ENCODE data around the gene DARS2.
"Not testable (repeated sequence)": the region's sequence is repeated elsewhere in the genome, so short reads cannot be mapped to it uniquely, and the experiment has no call there.

Gene DARS2

DNA sequence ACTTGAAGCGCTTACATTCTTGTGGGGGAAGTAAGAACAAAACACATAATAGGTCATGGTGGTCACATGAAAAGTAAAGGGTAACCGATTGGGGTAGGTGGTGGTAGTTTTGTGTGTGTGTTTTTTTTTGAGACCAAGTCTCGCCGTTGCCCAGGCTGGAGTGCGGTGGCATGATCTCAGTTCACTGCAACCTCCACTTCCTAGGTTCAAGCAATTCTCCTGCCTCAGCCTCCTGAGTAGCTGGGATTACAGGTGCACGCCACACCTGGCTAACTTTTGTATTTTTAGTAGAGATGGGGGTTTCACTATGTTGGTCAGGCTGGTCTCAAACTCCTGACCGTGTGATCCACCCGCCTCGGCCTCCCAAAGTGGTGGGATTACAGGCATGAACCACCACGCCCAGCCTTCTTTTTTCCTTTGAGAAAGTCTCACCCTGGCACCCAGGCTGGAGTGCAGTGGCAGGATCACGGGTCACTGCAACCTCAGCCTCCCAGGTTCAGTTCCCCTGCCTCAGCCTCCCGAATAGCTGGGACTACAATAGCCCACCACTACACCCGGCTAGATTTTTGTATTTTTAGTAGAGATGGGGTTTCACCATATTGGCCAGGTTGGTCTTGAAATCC, 37.8 kb downstream of the DARS2 start:
- DNase-seq: not testable (repeated sequence)

DNA sequence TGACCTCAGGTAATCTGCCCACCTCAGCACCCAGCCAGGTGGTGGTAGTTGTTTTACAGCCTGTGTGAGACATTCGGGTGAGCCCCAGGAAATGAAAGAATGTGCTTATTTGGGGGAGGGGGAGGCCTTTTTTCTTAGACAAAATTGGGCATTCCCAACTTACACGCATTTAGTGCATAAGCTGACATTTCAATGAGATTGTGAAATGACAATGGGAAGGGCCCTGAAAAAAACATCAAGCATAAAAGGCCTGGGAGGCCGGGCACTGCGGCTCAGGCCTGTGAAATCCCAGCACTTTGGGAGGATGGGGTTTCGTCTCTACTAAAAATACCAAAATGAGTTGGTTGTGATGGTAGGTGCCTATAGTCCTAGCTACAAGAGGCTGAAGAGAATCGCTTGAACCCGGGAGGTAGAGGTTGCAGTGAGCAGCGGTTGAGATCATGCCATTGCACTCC, 38.3 kb downstream of the DARS2 start:
- no peak for DNase-seq

DNA sequence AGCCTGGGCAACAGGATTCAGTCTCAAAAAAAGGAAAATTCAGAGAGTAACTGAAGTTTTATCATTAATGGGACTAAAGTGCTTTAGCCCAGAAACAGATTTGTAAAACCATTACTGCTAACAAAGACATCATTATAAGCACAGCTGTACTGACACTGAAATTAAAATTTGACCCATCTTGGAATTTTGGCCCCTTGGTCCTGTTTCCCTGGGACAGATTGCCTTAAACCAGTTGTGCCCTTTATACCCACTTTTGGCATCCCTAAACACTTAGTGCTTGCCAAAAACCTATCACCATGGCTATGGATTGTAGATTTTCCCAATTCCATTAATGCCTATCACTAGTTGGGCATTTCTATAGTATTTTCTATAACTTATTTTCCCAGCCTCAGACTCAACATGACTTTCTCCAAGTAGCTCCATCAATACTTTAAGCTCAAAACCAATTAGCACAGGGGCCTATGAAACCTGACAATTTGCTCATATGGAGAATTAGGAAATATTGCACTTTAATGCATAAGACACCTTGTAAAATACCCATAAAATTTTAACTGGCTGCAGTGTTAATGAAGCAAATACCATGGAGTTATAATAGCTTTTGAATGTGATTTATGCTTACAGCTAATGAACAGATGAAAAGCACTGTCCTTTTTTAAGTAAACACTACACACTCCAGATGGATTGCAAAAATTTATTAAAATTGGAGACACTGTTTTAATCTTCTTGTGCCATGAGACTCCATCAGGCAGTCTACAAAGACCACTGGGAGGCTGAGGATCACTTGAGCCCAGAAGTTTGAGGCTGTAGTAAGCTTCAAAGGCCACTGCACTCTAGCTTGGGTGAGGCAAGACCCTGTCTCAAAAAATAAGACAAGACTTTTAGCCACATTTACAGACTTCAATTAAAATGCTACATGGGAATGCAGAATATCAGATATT, 39.0 kb downstream of the DARS2 start:
- DNase-seq: no peak

DNA sequence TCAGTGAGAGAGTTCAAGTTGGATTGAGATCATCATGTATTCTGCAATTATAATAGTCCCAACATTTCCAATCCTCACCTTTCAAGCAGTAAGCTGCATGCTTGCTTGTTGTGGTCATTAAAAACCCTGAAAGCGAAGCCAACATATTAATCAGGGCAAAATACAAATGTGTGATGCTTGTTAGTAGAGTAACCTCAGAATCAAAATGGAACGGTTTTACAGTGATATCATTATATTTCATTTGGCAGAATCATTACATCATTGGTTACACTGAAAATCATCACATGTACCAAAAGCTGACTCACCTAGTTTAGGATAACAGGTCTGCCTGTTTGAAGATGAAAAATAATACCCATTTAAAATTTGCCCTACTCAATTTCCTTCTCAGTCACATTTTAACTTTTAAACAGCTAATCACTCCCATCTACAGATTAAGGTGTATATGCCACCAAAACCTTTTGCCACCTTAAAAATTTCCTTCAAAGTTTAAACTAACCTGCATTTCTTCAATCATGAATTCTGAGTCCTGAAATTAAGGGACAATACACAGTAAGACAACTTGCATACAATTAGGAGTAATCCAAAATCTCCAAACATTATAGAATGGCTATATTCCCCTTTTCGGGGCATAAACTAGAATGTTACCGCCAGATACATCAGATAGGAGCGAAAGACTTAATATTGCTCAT, 39.9 kb downstream of the DARS2 start:
- DNase-seq: no peak

DNA sequence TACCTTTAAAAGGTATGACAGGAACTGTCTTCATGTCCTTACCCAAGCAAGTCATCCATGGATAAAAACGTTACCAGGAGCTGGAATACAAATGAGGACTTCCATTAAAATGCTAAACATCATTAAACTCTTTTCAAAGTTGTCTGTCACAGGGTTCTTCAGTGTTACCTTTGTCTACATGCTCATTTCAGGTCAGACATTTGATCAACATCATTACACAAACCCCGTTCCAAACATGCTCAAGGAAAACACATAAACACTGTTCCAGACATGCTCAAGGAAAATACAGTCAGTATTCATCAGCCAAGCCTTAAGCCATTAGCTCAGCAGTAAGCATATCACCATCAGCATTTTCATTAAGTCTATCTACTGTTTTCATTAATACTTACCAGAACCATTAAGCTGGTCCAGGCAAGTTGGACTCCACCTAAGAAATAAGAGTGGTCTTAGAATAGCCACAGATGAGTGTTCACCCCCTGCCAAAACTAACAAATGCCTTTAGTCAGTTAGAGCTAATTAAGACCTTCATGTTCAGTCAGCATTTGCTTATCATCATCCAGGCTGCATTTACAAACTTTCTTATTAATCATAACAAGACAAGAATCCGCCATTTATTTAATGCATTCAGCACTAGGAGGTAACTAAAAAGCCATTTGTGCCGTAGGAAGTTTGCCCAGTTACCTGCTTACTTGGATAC, 41.1 kb downstream of the DARS2 start:
- no peak for DNase-seq

DNA sequence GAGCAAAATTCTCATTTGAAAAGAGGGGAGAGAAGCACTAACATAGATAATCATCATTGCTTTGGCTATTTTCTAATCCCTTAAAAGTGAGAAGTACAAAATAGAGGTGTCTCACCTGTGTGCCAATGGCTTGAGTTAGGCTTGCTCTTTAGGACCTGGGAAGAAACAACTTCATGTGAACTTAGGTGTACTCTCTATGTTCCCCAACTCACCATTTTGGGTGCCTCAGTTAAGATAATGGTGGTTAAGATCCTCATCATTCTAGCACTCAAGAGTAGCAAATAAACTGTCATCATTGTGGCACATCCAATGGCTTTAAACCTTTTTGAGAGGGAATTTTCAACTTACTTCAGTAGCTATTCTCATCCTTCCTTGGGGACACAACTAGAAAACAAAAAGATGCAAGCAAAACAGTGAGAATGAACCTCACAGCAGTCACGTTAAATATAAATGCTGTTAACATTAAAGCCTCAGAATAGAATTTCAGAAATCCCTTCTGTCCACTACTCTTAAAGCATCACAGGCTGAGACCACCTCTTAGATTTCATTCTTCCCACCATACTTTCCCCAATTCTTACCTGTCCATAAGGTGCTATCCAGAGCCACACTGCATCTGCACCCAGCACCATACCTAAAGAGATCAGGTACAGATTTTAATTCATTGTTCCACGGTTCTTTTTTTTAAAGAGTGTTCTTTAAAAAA, 42.1 kb downstream of the DARS2 start:
- no peak for DNase-seq

DNA sequence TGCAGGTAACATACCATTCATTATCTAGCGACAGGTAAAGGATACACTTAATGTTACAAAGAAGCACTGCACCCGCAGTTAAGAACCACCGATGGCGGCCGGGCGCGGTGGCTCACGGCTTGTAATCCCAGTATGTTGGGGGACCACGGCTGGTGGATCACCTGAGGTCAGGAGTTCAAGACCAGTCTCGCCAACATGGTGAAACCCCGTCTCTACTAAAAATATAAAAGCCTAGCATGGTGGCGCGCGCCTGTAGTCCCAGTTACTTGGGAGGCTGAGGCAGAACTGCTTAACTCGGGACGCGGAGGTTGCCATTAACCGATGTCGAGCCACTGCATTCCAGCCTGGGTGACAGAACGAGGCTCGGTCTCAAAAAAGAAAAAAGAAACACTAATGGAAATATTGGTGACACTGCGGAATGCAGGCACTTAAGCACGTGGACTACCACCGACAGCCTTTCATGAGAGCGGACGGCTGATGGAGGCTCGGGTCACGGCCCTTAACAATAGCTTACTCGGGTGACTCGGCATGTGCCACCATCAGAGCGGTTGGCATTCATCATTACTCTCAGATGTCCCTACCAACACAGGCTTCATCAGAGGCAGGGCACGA, 42.8 kb downstream of the DARS2 start:
- DNase-seq: no peak

DNA sequence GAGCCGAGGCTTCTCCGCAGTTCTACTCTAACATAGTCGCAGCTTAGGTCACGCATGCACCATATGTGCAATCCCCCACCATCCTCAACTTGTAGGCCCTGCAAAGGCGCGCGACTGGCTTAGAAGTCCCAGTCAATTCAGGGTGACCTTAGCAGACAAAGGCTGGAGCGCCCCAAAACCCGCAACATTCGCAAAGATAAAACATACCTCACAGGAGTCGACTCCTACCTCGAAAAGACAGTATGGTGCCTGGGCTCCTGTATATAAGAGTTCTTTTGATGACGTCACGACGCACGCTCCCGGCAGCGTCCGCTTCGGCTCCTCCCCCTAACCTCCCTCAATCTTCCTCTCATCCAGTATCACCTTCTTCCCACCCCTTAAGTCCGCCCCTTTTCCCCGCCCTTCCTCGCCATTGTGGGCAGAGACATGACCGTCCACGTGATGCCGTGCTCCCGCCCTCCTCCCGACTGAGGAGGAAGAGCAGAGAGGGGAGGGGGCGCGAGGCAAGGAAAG, 43.3 kb downstream of the DARS2 start, which contains the start of gene GAS5:
Gene GAS5 (minus strand): TSS at position 237 of the 513 bp plus-strand sequence.
- DNase-seq: peak; percentile 99

DNA sequence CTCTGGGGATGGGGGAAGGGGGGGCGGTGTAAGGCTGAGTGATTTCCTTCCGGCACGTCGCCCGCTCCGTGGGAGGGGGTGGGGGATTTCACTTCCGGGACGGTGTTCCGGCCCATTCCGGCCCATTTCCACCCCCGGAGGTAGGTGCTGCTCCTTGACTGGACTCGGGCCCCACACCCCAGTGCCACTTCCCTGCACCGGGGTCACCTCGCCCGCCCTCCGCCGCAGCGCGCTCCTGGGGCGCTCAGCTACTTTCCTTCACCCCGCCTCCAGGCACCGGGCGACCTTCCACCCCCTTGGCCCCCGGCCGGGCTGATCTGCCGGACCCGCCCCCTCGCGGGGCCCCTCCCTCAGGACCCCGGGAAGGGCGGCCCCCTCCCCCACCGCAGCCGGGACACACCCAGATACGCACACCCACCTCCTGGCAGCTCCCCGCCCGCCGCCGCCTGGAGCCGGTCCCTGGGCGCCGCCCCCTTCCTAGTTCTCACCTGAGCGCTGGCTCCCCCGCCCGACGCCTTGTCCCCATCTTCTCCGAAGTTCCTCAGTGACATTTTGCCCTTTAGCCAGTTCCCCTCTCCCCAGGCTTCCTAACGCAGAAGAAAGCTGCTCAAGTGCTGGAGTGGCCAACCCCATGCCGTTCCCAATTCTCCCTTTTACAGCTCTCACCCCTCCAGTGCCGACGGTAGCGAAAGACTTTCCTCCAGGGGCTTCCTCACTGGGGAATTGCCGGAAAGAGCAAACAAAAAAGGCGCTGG, 44.0 kb downstream of the DARS2 start, which contains the start of gene ZBTB37:
Gene ZBTB37 (plus strand): TSS at position 115 of the 755 bp plus-strand sequence. CDS start 1,846 bp downstream, outside the sequence.
- DNase-seq: peak; percentile 94

DNA sequence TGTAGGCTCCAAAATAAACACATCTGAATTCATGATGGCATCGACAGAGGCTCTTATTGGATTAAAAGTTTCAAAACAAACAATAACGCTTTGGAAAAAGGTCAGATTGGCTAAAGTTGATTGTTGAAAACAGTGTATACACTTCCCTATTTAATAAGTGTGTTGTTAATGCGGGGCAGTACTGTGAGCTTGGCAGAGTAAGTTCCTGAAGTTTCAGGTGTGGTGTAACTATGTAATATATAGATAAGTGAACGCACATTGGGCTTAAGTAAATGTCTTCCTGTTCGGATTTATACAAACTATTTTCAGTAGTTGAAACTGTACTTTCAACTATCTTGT, 44.5 kb downstream of the DARS2 start:
- no peak for DNase-seq

DNA sequence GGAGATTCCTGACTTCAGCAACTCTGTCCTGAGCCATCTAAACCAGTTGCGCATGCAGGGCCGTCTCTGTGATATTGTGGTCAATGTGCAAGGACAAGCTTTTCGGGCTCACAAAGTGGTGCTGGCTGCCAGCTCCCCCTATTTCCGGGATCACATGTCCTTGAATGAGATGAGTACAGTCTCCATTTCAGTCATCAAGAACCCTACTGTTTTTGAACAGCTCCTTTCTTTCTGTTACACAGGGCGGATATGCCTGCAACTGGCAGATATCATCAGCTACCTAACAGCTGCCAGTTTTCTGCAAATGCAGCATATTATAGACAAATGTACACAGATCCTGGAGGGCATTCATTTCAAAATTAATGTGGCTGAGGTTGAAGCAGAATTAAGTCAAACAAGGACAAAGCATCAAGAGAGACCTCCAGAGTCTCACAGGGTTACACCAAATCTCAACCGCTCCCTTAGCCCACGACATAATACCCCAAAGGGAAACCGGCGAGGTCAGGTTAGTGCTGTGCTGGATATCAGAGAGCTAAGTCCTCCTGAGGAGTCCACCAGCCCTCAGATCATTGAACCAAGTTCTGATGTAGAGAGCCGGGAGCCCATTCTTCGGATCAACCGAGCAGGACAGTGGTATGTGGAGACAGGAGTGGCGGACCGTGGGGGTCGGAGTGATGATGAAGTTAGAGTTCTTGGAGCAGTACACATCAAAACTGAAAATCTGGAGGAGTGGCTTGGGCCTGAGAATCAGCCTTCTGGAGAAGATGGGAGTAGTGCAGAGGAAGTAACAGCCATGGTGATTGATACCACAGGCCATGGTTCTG, 46.0 kb downstream of the DARS2 start:
- DNase-seq: peak; percentile 51

DNA sequence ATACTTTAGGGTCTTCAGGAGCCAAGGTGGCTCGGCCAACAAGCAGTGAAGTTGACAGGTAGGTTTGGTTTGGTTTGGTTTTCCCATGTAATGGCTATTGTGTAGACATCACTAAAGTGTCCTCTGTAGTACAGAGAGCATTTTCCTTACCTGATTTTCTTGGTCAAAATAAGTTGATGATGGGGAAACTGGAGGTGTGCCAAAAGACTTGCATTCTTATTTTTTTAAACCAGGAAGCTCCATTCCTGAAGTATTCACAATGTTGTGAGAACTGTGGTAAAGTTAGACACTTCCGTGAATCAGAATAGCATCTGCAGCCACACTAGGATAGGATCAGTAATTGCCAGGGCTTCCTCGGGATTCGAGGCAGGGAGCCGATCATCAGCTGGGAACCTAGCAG, 46.6 kb downstream of the DARS2 start:
- no peak for DNase-seq

DNA sequence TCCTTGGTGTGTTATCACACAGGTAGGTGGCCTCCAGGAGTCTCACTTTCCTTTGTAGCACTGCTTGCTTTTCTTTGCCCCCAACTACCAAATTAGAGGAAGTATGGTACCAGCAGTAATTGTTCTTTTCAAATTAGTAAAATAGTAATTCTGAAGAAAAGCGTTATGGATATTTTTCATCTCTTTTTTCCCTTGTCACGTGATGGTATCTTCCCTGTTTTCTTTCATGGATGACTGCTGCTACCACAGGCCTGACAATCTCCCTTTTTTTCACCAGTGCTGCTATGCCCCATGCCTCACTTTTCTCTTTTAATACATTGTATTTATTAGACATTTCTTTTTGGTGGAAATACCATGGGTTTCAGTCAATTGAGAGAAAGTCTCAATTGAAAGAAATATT, 47.0 kb downstream of the DARS2 start:
- no peak for DNase-seq

DNA sequence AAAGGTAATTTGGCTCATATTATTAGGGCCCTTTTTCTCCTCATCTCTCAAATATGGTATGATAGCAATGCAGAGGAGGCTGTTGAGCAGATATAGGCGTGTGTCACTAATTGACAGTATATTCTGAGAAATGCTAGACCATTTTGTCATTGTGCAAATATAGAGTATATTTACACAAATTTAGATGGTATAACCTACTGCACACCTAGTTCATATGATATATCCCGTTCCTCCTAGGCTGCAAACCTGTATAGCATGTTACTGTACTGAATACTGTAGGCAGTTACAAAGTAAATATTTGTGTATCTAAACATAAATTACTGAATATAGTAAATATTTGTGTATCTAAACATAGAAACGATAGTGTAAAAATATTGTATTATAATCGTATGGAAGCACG, 52.3 kb downstream of the DARS2 start:
- DNase-seq: no peak

DNA sequence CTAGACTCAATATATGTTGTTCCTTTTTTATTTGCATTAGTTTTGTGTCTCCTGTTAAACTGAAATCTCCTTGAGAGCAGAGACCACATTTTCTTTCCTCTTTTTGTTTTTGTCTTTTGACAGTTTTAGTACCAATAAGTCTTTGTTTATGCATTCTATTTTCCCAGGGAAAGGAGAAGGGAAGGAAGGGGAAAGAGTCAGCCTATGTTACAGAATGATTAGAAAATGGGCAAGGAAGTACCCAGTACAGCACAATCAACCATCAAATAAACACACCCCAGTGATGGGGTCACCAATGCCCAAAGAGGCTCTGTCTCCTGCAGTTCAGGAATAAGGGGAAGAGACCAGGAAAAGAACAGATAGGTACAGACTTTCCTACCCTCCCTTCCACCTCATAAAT, 53.8 kb downstream of the DARS2 start:
- DNase-seq: no peak

DNA sequence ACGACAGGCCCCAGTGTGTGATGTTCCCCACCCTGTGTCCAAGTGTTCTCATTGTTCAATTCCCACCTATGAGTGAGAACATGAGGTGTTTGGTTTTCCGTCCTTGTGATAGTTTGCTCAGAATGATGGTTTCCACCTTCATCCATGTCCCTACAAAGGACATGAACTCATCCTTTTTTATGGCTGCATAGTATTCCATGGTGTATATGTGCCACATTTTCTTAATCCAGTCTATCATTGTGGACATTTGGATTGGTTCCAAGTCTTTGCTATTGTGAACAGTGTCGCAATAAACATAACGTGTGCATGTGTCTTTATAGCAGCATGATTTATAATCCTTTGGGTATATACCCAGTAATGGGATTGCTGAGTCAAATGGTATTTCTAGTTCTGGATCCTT, 56.6 kb downstream of the DARS2 start:
- not testable (repeated sequence) for DNase-seq

DNA sequence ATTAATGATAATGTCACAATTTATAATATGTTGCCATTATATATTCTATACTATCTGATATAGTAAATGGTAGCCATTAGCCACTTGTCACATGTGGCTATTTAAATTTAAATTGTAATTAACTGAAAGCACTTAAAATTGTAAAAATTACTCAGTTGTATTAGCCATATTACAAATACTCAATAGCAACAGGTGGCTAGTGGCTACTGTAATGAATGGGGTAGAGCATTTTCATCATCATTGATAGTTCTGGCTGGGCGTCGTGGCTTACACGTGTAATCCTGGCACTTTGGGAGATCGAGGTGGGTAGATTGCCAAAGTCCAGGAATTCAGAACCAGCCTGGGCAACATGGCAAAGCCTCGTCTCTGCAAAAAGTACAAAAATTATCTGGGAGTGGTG, 60.2 kb downstream of the DARS2 start:
- no peak for DNase-seq

DNA sequence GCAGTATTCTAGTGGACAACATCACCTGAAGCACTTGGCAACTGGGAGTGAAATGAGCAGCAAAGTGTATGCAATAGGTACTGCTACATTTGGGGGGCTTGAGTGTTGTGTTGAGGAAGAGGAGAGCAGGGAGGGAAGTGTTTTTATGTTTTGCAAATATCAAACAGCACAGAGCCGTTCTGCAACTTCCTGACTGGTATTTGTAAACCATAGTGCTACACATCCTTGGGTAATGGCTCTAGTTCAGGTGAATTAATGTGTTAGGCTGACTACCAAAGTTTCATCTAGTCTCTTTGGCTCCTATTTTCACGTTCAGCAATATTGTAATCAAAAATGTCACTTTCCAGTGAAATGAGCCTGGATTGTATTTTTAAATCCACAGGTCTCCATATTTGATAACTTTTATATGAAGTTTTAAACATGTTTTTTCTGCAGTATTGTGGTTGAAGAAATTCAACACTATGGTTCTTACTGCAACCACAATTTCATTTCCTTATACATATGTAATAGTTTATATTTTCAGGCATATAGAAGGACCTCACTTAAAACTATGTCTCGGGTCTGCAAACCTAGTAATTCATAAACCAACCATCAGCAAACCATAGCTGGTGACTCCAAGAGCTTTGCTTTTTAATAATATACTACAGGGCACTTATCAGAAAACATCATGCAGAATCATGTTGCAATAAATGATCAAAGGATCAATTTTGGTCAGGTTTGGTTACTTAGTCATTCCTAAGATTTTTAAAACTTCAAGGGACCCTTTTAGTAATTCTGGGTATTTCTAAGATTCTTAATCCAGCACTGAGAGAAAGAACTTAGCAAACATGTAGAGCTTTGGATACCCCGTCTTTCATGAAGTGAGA, 62.5 kb downstream of the DARS2 start:
- DNase-seq: no peak

DNA sequence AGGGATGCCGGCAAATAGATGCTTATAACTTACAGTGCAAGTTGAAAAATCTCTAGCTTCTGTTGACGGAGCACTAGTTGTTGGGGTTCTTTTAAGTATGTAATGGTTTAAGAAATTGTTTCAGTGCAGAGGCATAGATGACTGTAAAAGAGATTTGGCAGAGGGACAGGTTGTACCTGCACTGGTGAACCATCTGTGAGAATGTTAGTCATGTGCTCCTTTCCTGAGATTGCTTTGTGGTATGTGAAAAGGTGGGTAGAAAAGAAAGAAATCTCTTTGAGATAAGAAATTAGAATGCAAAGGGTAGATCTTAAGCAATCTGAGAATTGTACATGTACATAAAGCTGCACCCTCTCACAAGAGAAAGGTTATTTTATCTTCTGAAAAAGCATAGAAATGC, 63.2 kb downstream of the DARS2 start:
- no peak for DNase-seq
